Left lung (tissue), 10 donors: Measurements from ENCODE around the gene MRGPRD. TPM values are rescaled to one million over a fixed set of nuclear protein-coding genes. Genes with fewer than 3 reads are reported as not detected.

Experiments
- ATAC-seq: fragments of 200-7000 bp; cut with Tn5 transposase; one replicate; pipeline ENCODE4 v1.9.1; 2020; ENCODE audit warnings: moderate library complexity
- DNase-seq, 4 donors: peaks; one replicate each; pipeline ENCODE4 v3.0.0-alpha.2; 2013 to 2020
- H3K27ac ChIP-seq, 2 donors: fragments of 200-600 bp; sonication (generic) in 1 of 2; one replicate each; pipeline versions ENCODE4 v1.5.0 to v1.8.0; 2020 to 2021
- H3K27me3 ChIP-seq, 2 donors: fragments of 200-600 bp; sonication (generic) in 1 of 2; one replicate each; pipeline versions ENCODE4 v1.5.0 to v1.8.0; 2020 to 2021
- H3K36me3 ChIP-seq, 2 donors: fragments of 200-600 bp; sonication (generic) in 1 of 2; one replicate each; pipeline versions ENCODE4 v1.5.0 to v1.8.0; 2020 to 2021
- H3K4me1 ChIP-seq, 2 donors: fragments of 200-600 bp; one replicate each; pipeline ENCODE4 v1.8.0; 2021
- H3K4me3 ChIP-seq, 2 donors: fragments of 200-600 bp; sonication (generic) in 1 of 2; one replicate each; pipeline versions ENCODE4 v1.5.0 to v1.8.0; 2020 to 2021; ENCODE audit warnings: mild to moderate bottlenecking in 1 of 2
- H3K9me3 ChIP-seq, 2 donors: fragments of 200-600 bp; sonication (generic) in 1 of 2; one replicate each; pipeline versions ENCODE4 v1.5.0 to v1.8.0; 2020 to 2021
- intact Hi-C, 2 donors: fragments of 100-400 bp; cut with DNase I; formaldehyde crosslinking; loops; one replicate each; pipeline versions ENCODE4 v1.11.2 to v1.14.2; 2022
- polyA plus RNA-seq, 6 donors: library from polyadenylated mRNA; unstranded; fragments of 120-200 nt; gene quantifications; one replicate each; pipeline ENCODE4 v1.2.1, GENCODE V29; 2013; ENCODE audit not compliant: insufficient read length in 6 of 6
- total RNA-seq, 2 donors: library from RNA; stranded (reverse); fragmentation: NEBNext Ultra II Directional; extraction: Animal tissue kit (Norgen Biotek cat#: 25700); gene quantifications; one replicate each; pipeline ENCODE4 v1.2.1, GENCODE V29; 2021
- TF ChIP-seq, protein P1 (sequence below), 2 donors: fragments of 200-600 bp; sonication (generic) in 1 of 2; IDR thresholded peaks; one replicate each; pipeline versions ENCODE4 v1.5.0 to v1.8.0; 2021; ENCODE audit warnings: antibody characterized with exemption in 2 of 2
- donor health status: DM: no; HTN: yes; CAD: no.
- donor health status: DM: no; HTN: no; CAD: no.

MRGPRD gene
- total and polyA plus RNA-seq, 8 donors = not detected

DNA sequence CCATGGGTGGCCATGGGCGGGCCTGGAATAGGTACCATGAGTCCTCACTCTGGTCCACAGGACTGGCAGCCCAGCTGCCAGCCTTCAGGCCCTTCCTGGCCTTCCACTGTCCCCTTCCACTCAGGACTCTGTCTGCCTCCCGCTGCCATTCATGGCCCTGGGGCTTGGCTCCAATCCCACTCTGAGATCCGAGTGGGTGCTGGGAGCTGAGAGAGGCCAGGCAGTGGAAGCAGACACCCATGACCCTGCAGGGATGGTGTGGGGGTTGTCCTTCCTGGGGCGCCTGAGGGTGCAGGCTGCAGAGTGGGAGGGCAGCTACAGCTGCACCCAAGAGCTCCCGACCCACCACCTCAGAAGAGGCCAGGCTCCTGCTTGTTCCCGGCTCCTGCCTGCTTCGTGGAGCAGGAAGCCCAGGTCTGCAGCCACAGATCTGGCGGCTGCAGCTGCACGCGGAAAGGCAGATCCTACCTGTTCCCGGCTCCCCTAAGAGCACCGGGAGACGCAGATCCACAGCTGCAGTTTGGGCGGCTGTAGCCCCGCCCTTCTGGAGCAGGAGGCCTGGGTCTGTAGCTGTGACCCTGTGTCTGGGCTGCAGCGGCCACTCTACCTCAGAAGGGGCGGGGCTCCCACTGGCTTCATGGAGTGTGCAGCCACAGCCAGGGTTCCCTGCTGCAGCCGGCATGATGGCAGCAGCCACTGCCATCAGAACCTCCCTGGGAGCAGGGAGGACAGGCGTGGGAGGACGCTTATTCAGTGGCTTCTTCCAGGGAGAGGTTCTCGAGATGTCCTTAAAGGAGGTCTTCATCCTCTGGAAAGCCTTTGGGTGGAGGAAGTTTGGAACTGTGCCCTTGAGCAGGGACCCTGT, 49.6 kb downstream of the MRGPRD start:
- DNase-seq (no peak), ATAC-seq (no peak)
- H3K9me3 ChIP-seq = peaks cover 0 to 3% of the 10 kb centered on the region in 2 donors
- peaks cover 0 to 96% of the 10 kb centered on the region in 2 donors for H3K36me3 ChIP-seq
- H3K4me3 ChIP-seq = no peak overlapping the region
- TF ChIP-seq, protein P1, sequence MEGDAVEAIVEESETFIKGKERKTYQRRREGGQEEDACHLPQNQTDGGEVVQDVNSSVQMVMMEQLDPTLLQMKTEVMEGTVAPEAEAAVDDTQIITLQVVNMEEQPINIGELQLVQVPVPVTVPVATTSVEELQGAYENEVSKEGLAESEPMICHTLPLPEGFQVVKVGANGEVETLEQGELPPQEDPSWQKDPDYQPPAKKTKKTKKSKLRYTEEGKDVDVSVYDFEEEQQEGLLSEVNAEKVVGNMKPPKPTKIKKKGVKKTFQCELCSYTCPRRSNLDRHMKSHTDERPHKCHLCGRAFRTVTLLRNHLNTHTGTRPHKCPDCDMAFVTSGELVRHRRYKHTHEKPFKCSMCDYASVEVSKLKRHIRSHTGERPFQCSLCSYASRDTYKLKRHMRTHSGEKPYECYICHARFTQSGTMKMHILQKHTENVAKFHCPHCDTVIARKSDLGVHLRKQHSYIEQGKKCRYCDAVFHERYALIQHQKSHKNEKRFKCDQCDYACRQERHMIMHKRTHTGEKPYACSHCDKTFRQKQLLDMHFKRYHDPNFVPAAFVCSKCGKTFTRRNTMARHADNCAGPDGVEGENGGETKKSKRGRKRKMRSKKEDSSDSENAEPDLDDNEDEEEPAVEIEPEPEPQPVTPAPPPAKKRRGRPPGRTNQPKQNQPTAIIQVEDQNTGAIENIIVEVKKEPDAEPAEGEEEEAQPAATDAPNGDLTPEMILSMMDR (IDR thresholded peaks at IDR 0.05) = no peak
- no peaks in the 10 kb centered on the region for H3K27me3 ChIP-seq
- H3K27ac ChIP-seq = no peak overlapping the region
- peaks cover 11 to 20% of the 10 kb centered on the region in 2 donors for H3K4me1 ChIP-seq
- intact Hi-C loops = loop anchor here in 1 of 2 donors (10.0 kb wide), 1 partner anchor 154 kb away; no protein-coding TSS in a partner anchor

Other genes starting within 250 kb of the MRGPRD start
- gene TESMIN, start 229.5 kb downstream of the MRGPRD start, total RNA-seq = 1 to 10 TPM; 1.1 to 2.2 TPM
- 10 to 100 TPM; 10.8 to 14.2 (median 12.7) TPM for gene TESMIN, start 229.5 kb downstream of the MRGPRD start, polyA plus RNA-seq
- 10 to 100 TPM; 50.0 to 83.9 TPM for gene CPT1A, start 139.1 kb downstream of the MRGPRD start, total RNA-seq
- 10 to 100 TPM; 25.7 to 34.1 (median 30.8) TPM for gene CPT1A, start 139.1 kb downstream of the MRGPRD start, polyA plus RNA-seq
- gene MRPL21, start 77.2 kb downstream of the MRGPRD start, total RNA-seq = 10 to 100 TPM; 32.4 to 38.9 TPM
- 10 to 100 TPM; 56.7 to 67.2 (median 60.3) TPM for gene MRPL21, start 77.2 kb downstream of the MRGPRD start, polyA plus RNA-seq
- gene IGHMBP2, start 77.1 kb downstream of the MRGPRD start, total RNA-seq = 10 to 100 TPM; 19.4 to 30.4 TPM
- 10 to 100 TPM; 16.9 to 22.4 (median 19.0) TPM for gene IGHMBP2, start 77.1 kb downstream of the MRGPRD start, polyA plus RNA-seq
- 10 to 100 TPM; 12.6 to 22.6 TPM for gene MRGPRF, start 32.3 kb upstream of the MRGPRD start, total RNA-seq
- gene MRGPRF, start 32.3 kb upstream of the MRGPRD start, polyA plus RNA-seq = 1 to 10 TPM; 4.2 to 8.5 (median 5.0) TPM
- gene TPCN2, start 67.9 kb upstream of the MRGPRD start, total RNA-seq = 10 to 100 TPM; 14.7 to 22.0 TPM
- 10 to 100 TPM; 12.1 to 17.4 (median 14.7) TPM for gene TPCN2, start 67.9 kb upstream of the MRGPRD start, polyA plus RNA-seq
- under 1 TPM; 0.09 to 0.24 TPM for gene SMIM38, start 174.9 kb upstream of the MRGPRD start, total RNA-seq
- gene SMIM38, start 174.9 kb upstream of the MRGPRD start, polyA plus RNA-seq = 1 to 10 TPM in 2 of 6 donors, under 1 TPM in 4; 0.41 to 1.3 (median 0.79) TPM